HL-60/S4 treated with retinoic acid at 250 ng/mL for 4 days and 3 days (cell line): ENCODE results near the gene KRTAP12-2.
"Not testable (repeated sequence)": the region's sequence is repeated elsewhere in the genome, so short reads cannot be mapped to it uniquely, and the experiment has no call there.

Experiments used
- in situ Hi-C: fragments of 300-500 bp; cut with MboI; formaldehyde crosslinking; loops from 2 replicates; pipeline ENCODE4 v1.7.0; 2022; ENCODE audit warnings: low sequenced_read_pairs

The KRTAP12-2 gene

DNA sequence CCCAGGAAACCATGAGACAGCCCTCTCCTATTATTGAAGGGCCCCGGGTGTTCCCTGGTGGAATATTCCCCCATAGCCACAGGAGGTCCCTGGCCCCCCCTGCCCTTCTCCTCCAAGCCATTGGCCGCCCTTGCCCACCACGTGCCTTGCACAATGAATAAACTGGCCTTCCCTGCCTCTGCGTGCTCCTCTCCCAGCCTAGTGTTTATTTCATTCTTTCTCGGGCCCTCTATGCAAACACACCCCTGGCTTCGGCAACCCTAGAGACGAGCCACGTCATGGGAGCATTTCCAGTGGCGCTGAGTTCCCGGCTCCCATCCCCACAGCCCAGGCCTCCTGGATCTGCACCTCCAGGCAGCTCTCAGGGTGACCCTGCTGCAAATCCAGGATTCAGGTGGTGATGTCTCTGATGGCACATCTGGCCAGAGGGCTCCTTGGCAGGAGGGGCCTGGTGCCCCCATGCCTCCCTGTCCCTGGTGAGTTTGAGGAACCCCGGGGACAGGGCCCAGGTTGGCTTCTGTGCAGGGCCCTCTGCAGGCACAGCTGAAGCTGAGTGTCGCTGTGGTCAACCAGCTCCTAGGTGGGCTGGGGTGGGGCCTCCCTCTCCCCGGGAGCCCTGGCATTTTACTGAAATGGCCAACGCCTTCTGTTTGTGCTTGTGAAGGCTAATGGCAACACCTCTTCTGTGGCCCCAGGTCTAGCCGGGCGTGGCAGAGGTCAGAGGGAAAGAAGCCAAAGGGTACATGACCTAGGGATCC lies 36.4 kb upstream of the KRTAP12-2 start:
- in situ Hi-C loops = no loop called here

DNA sequence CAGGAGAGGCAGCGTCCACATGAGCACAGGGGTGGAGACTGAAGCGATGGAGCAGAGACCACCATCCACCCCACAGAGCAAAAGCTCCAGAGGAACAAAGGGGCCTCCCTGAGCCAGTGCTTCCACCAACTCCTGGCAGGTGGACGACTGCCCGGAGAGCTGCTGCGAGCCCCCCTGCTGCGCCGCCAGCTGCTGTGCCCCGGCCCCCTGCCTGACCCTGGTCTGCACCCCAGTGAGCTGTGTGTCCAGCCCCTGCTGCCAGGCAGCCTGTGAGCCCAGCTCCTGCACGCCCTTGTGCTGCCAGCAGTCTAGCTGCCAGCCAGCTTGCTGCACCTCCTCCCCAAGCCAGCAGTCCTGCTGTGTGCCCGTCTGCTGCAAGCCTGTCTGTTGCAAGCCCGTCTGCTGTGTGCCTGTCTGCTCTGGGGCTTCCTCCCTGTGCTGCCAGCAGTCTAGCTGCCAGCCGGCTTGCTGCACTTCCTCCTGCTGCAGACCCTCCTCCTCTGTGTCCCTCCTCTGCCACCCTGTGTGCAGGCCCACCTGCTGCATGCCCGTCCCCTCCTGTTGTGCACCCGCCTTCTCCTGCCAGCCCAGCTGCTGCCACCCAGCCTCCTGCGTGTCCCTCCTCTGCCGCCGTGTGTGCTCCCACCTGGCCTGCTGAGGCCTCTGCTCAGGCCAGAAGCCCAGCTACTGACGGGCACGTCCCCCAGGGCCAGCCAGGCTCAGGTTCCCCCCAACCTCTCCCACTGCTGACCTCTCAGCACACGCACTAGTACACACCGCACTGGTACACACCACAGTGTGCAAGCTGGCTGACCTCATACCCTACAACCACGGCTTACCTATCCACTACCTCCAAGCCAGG lies 35.6 kb upstream of the KRTAP12-2 start:
- in situ Hi-C loops = no loop called here

DNA sequence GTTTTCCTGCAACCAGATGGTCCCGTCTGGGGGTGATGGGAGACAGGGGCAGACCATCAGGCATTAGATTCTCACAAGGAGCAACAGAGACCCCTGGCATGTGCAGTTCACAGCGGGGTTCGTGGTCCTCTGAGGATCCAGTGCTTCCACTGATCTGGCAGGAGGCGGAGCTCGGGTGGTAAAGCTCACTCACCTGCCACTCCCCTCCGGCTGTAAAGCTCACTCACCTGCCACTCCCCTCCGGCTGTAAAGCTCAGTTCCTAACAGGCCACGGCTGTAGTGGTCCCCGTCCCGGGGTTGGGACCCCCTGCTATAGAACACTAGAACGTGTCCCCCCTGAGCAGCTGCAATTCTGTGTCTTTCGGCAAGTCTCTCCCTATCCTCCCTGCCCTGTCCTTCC lies 34.8 kb upstream of the KRTAP12-2 start:
- in situ Hi-C loops = no loop called here

DNA sequence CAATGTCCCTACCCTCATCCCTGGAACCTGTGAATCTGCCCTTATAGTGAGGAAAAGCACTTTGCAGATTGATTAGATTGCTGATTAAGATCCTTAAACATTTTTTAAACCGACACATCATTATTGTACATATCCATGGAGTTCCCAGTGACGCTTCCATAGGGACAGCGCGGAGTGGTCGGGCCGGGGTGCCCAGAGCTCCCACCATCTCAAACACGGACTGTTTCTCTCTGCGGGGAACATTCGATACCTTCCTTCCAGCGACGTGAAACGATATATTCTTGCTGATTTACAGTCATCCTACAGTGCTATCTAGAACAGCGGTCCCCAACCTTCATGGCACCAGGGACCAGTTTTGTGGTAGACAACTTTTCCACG lies 34.3 kb upstream of the KRTAP12-2 start:
- in situ Hi-C loops = no loop called here

DNA sequence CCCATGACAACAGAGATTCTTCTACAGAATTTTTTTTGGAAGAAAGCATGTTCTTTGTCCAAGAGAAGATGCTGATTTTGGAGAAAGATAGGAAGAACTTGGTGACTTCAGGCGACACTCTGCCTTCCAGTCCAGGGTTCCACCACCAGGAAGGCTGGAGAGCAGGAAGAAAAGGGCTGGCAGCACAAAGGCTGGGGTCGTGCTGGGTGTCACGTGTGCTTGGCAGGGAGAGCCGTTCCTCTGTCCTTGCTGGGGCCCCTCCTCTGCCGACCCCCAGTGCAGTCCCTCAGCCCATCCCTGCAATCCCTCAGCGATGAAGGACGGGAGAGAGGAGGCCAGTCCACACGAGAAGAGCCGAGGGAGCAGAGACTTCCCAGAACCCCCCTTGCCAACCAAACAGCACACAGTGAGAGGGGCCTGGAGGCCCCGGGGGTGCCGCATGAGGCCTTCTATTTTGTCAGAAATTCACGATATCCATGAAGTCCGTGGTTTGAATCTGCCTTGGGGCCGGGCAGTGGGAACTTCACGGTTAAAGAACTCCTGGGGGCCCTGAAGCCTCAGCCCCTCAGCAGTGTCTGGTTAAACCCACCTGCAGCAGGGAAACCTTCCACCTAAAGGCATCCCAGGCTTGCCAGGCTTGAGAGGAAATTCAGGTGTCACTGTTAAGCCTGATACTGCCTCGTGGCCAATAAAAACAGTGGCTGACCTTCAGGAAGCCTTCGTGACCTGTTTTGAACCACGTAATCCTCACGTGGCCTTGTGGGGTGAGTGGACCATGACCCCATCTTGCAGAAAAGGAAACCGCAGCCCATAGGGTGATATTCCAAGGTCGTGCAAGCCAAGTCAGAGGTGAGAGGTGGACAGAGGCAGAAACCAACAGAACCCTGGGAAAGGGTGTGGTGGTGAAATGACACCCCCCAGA lies 33.6 kb upstream of the KRTAP12-2 start:
- in situ Hi-C loops = no loop called here

DNA sequence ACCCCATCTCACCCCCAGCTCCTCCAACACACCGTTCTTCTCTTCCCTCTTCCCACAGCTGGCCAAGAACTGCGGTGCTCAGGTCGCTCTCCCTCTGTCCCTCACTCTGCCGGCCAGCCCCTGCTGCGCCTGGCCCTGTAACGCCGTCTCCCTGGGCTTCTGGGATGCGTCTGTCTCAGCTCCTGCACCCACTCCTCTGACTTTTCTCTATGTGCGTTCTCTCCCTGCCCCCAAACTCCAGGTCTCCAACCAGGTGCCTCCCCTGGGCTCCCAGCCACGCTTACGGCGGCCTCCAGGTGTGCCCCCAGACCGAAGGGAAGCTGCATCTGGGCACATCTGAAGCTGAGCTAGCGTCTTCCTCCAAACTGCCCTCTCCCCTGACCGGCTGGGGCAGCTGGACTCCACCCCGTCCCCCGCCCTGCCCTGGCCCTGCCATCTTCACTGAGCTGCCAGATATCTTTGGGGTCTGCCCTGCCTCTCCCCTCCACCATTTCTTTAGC lies 32.8 kb upstream of the KRTAP12-2 start:
- in situ Hi-C loops = no loop called here

DNA sequence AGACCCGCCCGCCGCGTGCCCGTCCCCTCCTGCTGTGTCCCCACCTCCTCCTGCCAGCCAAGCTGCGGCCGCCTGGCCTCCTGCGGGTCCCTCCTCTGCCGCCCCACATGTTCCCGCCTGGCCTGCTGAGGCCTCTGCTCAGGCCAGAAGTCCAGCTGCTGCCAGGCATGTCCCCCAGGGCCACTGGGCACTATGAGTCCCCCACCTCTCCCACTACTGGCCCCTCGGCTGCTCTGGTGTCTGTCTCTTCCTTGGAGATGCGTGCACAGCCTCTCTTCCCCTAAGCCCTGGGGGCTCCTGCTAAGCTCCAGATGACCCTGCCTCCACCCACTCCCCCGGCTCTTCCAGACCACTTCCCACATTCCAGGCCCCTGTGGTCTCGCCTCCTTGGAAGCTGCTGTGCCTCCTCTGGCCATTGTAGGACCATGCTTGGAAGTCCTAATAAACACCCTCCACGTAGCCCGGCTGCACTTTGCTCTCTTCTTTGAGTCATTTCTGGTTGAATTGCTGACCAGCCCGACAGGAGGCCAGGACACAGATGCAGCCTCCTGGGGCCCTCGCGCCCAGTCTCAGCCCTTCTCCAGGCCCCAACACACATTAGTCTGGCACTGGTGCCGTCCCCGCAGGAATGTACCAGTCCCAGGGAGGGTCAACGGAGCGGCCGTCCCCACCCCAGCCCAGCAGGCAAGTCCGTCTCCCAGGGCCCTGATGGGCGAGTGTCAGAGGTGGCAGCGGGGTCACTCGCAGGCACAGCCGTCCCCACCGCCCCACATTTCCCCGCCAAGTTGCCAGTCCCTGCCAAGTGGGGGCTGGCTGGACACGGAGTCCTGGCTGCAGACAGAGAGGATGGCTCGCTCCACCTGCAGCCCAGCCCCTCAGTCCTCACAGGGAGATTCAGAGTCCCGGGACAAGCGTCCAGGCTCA lies 31.3 kb upstream of the KRTAP12-2 start:
- in situ Hi-C loops = no loop called here

DNA sequence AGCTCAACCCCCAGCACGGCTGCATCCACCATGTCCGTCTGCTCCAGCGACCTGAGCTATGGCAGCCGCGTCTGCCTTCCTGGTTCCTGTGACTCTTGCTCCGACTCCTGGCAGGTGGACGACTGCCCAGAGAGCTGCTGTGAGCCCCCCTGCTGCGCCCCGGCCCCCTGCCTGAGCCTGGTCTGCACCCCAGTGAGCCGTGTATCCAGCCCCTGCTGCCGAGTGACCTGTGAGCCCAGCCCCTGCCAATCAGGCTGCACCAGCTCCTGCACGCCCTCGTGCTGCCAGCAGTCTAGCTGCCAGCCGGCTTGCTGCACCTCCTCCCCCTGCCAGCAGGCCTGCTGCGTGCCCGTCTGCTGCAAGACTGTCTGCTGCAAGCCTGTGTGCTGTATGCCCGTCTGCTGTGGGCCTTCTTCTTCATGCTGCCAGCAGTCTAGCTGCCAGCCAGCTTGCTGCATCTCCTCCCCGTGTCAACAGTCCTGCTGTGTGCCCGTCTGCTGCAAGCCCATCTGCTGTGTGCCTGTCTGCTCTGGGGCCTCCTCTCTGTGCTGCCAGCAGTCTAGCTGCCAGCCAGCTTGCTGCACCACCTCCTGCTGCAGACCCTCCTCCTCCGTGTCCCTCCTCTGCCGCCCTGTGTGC lies 30.6 kb upstream of the KRTAP12-2 start, which contains the start of gene KRTAP10-12:
TSS of gene KRTAP10-12 (plus strand) at position 1 of the 639 bp plus-strand sequence. CDS start at position 31, 30 bp downstream.
- in situ Hi-C loops = not testable (repeated sequence)

DNA sequence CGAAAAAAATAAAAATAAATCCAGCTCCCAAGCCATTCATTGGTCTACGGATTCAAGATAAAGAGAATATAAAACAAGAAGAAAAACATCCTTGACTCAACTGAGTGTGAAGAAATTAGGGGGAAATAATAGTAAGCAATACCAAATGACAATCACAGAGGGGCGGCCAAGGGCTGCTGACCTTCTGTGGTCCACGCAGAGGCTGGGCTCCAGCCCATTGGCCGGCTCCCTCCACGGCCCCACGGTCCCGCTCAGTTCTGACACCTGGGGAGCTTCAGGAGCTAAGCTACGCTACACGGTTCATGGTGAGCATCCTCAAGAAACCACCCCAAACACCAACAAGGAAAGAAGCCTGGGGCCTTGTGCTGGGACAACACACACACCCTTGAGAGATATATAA lies 29.8 kb upstream of the KRTAP12-2 start:
- in situ Hi-C loops = no loop called here

DNA sequence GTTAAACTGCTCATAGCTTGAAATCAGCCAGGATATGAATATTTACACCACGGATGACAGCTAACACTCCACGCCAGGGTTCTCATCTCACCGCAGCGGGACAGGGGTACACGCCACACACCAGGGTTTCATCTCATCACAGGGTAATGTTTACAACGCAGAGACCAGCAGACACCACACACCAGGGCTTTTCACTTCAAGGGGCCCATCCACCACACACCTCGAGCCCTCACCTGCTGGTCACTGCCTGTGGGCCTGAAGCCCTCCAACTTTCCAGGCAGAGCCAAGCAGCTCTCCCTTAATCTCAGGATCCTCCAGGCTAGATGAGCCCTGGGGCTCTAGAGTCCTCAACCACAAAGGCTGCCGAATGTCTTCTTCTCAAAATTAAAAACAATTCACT lies 28.9 kb upstream of the KRTAP12-2 start:
- in situ Hi-C loops = no loop called here

DNA sequence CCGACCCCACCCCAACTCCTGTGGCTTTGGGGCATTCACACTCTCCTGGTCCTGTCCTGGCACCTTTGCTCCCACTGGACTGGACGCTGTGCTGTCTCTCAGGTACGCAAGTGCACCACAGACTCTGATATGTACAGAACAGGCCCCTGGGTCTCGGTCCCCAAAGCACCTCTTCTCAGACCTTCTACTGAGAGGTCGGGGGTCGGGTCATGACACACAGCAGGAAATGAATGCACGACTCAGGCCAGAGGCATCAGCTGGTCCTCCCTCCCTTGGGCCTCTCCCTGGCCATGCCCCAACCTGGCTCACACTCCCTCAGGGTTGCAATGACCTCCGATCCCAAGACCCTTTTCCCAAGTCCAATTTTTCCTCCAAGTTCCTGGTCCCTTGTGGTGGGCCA lies 28.5 kb upstream of the KRTAP12-2 start:
- in situ Hi-C loops = no loop called here

DNA sequence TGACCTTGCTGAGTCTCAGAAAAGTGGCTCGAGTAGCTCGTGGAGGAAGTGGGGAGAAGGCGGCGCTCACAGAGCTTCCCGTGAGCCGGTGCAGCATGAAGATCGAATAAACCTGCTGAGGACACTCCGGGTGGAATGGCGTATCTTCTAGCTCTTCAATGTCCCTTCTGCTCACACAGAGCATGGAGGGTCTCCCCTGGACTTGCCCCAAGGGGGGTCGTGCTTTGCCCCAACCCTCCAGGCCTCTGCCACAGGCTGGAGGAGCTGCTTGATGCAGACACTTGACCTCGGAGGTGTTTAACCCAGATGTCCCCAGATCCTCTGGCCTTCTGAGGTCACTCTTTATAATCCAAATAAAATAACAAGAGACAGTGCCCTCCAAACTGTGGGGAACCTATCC lies 28.0 kb upstream of the KRTAP12-2 start:
- in situ Hi-C loops = no loop called here

DNA sequence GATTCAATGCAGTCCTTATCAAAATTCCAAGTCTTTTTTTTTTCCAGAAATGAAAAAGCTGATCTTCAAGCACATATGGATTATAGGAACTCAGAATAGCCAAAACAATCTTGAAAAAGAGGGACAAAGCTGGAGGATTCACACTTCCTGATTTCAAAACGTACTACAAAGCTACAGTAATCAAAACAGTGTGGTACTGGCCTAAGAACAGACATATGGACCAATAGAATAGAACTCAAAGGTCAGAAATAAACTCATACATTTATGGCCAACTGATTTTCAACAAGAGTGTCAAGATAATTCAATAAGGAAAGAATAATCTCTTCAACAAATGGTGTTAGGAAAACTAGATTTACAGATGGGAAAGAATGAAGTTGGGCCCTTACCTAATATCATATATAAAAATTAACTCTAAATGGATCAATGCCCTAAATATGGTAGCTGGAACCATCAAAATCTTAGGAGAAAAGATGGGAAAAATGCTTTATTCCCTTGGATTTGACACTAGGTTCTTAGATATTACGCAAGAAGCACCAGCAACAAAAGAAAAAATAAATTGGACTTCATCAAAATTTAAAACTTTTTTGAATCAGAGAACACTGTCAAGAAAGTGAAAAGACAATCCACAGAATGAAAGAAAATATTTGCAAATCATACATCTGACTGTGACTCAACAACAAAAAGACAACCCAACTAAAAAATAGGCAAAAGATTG lies 26.2 kb upstream of the KRTAP12-2 start:
- in situ Hi-C loops = no loop called here

DNA sequence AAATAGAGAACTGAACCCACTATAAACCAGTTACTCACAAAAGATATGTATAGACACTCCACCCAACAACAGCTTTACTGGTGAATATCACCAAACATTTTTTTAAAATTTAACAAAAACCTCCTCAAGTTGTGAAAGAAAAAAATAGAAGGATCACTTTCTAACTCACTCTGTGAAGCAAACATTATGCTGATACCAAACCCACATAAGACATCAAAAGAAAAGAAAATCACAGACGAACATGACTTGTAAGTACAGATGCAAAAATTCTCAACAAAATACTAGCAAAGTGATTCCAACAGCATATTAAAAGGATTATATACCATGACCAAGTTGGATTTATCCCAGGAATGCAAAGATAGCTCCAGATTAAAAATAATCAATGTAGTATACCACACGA lies 25.0 kb upstream of the KRTAP12-2 start:
- in situ Hi-C loops = no loop called here

DNA sequence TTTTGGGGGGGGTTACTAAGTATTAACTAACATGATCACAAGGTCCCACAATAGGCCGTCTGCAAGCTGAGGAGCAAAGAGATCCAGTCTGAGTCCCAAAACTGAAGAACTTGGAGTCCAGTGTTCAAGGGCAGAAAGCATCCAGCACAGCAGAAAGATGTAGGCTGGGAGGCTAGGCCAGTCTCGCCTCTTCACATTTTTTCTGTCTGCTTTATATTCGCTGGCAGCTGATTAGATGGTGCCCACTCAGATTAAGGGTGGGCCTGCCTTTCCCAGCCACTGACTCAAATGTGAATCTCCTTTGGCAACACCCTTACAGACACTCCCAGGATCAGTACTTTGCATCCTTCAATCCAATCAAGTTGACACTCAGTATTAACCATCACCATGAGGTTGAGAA lies 23.0 kb upstream of the KRTAP12-2 start:
- in situ Hi-C loops = not testable (repeated sequence)

DNA sequence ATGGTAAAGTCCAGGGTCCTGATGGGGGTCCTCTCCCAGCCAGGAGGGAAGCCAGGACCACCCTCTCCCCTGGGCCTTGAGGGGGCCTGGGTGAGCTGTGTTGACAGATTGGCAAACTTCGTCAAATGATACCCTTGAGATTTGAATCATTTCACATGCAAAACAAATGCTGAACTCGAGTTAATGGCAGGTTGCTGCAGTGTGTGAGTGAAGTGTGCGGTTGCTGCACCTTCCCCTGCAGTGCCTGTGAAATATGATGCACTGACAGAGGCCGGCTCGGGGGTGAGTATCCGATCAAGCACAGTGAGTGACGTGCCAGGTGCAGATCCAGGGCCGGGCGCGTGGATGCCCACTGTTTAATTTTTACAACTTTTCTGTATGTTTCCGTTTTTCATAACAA lies 20.9 kb upstream of the KRTAP12-2 start:
- in situ Hi-C loops = no loop called here

DNA sequence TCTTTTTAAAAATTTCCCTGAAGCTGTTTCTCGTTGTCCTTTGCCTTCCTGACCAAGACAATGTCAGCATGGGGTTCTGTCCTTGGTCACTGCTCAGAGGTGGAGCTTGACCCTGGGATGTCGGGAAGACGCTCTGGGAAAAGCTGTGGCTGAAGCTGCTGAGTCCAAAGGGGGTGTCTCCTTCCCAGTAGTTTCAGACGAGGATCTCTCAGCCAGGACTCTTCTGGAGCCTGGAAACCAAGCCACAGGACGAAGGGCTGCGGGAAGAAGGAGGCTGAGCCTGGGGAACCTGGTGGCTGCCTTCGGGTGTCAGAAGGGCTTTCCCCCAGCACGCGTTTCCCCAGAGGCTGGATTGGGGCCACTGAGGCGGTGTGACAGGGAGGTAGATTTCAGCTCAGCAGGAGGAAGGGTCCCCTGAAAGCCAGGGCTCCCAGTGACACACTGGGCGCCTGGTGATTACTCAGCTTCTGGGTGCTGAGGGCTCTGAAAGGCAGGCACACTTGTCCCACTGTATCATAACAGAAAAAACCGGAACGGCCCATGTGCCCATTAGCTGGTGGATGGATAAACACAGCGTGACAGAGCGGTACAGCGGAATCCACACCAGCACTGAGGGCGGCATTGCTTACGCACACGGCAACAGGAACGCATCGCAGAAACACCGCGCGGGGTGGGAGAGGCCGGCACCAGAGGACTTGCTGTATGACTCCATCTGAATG lies 20.3 kb upstream of the KRTAP12-2 start:
- in situ Hi-C loops = no loop called here
